NCI-H345 treated with DMSO at 0.1 percent for 48 hours (cell line): ENCODE results near the gene GAPDHS.

Experiments
- DNase-seq: peaks from one replicate; lab custom pipeline; 2025; ENCODE audit not compliant: unreplicated experiment; lab: John Stamatoyannopoulos, UW

Gene GAPDHS

DNA sequence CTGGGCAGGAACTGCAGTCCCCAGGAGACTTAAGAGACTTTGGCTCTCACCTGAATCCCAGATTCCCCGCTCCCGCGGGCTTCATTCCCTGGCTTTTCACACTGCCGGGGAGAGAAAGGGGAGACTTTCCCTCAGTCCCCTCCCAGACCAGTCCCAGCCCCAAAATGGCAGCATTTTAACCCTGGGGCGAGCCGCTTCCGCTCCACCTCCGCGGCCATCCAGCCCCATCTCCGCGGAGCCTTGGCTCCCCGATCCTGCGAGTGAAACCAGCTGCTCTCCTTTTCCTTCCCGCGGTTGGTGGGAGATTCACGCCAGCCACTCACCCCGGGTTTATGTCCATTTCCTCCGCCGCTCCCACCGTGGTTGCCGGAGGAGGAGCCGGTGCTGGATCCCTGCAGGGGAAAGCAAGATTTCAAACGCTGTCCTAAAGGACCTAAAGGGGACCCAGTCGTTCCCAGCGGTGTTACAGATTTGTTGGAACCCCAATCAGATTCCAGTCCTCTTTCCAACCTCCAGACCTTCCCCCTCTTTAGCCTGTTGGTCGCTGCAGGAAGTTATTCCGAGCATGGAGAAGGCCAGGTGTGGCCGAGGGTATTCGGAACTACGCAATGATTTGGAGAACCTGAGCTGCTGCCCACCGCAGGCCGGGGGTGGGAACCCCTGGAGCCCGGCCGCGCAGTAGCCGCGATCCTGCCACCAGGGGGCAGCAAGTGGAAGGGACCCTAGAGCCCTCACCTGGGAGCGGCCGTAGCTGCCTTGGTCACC lies 23.2 kb upstream of the GAPDHS start:
- DNase-seq, result peak; percentile 79

DNA sequence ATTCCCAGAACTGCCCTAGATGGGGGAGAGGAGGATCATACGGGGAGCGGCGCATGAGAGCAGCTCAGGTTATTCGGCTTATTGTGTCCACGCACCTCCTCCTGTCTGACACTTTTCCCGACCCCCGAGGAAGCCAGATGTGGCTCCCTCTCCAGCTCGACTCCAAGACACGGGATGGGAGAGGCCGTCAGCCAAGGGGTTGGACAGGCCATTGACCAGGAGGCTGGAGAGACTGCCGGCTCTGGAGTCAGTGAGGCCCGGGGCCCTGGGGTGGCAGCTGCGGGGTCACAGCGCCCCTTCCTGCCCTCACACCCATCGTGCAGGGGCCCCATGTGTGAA lies 22.7 kb upstream of the GAPDHS start:
- DNase-seq, result no peak

DNA sequence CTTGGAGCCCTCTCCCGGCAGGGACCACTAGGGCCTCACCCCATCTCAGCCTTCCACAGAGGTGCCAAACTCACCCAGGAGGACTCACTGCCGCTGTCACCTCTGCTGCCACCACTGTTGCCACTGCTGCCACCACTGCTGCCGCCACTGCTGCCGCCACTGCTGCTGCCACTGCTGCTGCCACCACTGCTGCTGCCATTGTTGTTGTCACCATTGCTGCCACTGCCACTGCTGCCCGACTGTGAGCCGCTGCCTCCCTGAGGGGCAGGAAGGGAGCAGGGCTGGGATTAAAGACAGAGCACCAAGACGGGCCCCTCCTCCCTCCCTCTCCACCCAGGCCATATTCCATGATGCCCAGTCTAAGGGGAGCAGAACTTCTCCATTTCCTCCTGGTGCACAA lies 21.9 kb upstream of the GAPDHS start:
- no peak for DNase-seq

DNA sequence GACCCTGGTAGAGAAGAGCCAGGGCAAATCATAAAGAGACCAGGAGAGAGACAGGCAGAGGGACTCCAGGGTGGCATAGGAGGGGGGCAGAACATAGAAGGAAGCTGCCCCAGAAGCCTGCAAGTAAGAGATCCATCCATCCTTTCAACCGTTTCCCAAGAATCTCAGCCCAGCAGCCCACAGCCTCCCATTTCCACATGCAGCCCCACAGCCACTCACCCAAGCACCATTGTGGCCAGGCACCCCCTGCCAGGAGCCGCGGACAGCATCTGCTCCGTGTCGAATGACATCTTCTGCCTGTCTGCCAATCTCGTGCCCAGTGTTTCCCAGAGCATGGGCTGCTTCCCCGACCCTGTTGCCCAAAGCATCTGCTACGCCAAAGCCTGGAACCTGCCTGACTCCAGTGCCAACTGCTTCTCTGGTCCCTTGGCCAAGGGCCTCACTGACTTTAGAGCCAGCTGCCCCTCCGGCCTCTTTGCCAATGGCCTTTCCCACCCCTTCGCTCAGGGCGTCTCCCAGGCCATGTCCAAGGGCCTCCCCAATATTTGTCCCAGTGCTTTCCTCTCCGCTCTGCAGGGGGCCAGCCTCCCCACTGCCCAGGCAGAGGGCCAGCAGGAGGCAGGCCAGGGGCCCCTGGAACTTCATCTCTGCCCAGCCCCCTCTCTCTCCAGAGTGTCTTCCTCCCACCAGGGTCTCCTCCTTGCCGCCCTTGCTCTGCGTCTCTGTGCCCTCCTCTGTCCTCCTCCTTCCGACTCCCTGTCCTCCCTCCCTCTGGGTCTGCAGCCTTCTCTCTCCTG lies 20.2 kb upstream of the GAPDHS start:
- no peak for DNase-seq

DNA sequence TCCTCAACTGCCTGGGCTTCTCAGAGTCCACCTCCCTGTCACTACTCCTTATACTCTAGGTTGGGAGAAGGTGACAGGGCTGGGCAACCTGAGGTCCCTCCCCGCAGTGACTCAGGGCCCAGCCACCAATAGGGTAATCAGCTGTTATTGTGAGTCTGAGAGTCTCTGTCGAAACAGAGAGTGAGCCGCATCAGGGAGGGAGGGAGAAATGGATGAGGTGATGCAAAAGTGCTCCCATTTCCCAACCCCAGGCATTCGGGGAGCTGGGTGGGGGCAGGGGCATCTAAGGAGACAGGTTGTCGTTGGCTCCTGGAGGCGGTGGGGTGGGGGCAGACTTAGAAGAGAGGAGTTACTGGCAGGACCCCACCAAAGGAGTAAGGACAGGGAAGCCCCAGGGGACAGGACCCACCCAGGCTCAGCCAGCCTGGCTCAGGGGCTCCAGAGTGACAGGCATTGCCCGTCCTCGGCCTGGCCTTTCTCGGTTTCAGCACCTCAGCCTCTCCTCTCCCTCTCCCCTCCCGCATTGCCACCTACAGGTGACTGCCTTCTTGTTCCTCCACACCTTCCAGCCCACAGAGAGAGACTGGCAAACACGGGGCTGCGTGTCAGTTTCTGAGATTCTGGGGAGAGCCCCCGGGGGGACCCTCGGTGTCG lies 19.5 kb upstream of the GAPDHS start, which contains the start of gene DMKN:
DMKN (minus strand) TSS at position 22 of the 654 bp plus-strand sequence. CDS start 174 bp downstream, outside the sequence.
- no peak for DNase-seq

DNA sequence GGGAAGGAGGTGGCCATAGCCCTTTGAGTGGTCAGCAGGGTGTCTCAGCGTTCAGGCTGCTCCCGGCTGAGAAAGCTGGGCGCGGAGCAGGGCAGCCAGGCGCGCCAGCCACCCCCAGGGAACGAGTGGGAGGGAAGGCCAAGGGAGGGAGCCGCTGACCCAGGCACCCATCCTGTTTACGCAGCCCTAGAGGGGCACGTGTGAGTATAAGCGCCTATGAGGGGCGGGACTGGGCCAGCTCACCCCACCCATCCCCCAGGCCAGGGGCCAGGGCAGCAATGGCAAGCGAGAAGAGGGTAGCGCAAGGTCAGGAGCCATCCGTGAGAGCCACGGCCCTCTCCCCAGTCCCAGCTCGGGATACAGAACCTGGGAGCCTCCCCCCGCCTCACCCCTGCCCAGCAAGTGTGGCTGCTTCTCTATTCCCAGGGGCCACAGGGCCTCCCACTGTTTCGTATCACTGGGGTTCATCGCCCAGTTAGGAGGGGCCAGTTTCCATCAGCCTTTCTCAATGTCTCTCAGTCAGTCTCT lies 18.9 kb upstream of the GAPDHS start:
- DNase-seq, result no peak

DNA sequence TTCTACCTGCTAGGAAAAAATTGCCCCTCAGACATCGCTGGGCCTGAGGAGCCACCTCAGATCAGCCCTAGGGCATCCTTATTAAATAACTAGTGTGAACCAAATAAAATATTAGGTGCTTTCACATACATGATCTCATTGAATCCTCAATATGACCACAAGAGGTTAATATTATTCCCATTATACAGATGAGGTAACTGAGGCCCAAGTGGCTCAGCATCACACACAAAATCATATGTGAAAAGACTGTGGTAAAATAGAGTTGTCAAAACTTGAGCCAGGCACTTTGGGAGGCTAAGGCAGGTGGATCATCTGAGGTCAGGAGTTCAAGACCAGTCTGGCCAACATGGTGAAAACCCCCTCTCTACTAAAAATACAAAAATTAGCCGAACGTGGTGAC lies 16.9 kb upstream of the GAPDHS start:
- DNase-seq, result no peak

DNA sequence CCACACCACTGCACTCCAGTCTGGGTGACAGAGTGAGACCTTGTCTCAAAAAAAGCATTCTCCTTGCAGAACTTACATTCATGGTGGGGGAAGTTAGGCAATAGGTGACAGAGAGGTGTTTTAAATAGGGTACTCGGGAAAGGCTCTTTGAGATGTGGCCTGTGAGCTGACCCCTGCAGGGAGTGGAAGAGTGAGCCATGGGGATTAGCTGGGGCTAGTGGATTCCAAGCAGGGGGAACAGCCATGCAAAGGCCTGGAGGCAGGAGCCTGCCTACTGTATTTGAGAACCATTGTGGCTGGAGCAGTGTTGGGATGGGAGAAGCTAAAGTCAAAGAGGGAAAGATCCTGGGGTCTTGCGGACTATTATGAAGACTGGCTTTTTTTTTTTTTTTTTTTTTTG lies 15.9 kb upstream of the GAPDHS start:
- DNase-seq, result no peak

DNA sequence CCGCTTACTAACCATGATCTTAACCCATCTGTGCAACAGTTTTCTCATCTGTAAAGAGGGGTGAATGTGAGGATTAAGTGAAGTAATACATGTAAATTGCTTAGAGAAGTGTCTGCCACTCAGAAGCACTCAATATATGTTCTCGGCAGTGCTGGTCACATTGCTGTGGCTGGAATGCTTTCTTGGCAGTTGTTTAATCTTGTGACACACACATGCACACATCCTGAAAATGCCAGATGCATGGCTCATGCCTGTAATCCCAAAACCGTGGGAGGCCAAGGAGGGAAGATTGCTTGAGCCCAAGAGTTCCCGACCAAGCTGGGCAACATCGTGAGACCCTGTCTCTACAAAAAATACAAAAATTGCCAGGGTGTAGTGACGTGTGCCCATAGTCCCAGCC lies 14.9 kb upstream of the GAPDHS start:
- DNase-seq, result no peak

DNA sequence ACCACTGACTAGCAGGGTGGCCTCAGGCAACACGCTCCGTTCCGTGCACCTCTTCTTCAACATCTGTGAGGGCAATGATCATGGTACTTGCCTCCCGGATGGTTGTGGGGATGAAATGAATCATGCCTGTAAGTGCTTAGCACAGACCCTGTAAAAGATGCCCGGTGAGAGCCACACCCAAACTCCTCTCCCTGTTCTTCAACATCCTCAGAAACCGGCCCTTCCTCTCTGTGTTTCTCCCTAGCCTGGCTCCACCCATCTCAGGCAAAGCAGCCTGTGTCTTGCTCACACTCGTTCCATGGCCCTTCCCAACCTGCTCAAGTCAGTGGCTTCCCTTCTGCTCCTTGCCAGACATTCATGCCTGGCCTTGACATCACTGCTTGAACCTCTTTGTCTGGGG lies 14.0 kb upstream of the GAPDHS start:
- no peak for DNase-seq

DNA sequence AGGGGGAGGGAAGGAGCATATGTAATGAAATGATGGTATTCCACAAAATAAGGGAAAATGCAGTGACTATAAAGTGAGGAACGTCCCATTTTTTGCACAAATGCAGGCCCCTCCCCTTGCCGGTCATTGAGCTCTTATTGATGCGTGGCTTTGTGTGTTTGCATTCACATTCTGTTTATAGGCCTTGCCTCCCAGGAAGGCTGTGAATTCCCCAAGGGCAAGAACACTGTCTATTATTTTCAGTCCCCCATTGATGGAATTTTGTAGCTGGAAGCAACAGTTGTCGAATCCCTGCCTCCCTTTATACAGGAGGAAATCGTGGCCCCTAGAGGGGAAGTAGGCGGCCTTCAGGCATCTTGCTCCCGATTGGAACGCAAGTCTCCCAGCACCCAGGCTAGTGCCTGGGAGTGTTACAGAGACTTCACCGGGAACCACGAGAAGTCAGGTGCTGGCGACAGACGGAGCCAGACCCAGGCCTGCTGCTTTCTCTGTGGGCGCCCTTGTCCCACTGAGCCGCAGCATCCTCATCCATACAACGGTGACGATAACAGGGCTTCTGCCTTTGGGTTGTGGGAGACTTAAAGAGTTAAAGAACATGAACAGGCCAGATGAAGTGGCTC lies 12.0 kb upstream of the GAPDHS start:
- peak; percentile 88 for DNase-seq

DNA sequence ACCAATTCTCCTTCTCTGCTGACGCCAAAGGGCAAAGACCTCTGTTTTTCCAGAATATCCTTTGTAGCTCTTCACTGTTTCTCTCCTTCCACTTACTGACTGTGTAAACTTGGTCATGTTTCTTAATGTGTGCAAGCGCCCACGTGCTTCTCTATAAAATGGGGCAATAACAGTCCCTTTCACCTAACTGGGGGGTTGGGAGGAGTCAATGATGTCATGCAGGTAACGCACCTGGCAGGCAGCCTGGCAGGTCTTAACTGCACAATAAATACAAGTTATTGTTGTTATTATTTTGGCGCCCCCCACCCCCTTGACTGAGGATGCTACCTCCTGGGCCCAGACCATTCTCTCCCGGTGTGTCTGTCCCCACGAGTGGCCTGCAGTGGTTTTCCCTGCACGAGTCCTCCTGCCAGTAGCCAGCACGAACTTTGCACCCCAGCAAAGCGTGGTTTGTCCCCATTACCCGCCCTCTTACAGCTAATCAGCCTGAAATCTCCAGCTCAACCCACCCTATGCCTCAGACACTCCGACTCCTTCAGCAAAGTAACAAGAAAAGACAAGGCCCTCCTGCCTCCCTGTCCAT lies 10.4 kb upstream of the GAPDHS start:
- DNase-seq, result no peak

DNA sequence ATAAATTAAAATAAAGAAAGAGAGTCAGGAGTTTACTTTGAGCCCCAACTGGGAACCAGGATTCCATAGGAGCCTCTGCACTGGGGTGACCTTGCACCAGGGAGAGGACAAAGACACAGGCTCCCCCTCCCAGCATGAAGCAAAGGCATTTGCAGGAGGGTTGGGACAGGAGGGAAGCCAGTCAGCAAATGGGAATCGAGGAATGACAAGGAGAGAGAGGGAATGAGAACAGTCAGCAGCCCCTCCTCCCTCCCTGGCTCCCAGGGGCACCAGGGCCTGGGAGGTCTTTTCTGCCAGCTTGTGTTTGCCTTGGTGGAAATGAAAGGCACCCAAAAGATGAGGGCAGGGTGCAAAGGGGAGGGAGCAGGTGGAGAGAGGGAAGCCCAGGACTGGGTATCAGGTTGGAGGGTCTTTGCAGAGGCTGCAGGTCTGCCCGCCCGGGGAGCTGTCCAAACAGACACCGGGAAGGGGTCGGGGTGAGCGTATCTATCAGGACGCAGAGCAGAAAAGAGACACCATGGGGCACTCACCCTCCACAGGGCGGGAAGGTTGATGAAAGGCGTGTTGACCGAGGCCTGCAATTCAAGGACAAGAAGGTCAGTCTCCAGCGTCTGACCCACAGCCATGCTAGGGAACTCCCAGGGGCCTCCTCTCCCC lies 8.9 kb upstream of the GAPDHS start:
- no peak for DNase-seq

DNA sequence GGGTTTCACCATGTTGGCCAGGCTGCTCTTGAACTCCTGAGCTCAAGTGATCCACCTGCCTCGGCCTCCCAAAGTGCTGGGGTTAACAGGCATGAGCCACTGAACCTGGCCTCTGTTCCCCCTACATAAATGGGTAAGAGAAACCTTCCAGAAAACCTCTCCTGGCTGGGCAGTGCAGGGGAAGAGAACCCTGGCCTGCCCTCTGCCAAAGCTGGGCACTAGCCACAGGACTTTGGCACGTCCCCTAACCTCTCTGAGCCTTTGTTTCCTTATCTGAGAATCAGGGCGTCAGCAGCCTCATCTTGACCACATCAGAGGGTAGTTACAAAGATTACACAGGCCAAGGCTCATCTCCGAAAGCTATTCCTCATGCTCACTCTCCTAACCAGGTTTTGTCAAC lies 7.4 kb upstream of the GAPDHS start:
- no peak for DNase-seq

DNA sequence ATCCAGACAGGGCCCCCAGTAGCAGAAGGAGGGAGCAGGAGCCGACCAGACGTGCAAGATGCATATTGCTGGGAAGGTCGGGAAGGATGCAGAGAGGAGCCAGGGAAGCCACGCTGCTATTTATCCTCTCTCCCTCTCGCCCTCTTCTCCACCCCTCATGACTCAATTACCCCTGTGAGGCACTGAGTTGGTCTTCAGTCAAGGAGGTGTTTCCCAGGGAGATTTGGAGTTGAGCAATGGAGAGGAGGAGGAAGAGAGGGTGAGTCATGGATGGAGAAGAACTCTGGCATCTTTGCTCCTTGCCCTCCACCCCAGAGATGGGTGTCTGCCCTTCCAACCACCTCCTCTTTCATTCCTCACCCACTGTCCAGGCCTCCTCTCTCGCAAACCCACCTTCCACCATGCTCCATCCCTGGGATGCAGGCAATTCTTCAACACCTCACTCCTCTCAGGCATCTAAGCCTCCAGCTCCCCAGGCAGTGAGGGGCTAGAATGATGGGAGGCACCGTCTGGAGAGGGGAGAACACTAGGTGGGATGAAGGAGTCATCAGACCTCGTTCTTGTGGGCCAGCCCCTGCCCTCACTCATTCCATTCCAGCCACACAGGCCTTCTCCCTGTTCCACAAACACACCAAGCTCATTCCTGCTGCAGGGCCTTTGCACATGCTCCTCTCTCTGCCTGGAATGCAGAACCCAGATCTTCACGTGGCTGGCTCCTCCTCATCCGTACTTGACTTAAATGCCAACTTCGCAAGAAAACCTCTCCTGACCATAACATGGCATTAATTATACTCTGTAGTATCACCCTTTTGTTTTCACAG lies 4.8 kb upstream of the GAPDHS start, which contains the start of gene SBSN:
SBSN (minus strand) TSS at position 94 of the 821 bp plus-strand sequence; CDS start at position 64, 30 bp downstream.
- DNase-seq, result no peak

DNA sequence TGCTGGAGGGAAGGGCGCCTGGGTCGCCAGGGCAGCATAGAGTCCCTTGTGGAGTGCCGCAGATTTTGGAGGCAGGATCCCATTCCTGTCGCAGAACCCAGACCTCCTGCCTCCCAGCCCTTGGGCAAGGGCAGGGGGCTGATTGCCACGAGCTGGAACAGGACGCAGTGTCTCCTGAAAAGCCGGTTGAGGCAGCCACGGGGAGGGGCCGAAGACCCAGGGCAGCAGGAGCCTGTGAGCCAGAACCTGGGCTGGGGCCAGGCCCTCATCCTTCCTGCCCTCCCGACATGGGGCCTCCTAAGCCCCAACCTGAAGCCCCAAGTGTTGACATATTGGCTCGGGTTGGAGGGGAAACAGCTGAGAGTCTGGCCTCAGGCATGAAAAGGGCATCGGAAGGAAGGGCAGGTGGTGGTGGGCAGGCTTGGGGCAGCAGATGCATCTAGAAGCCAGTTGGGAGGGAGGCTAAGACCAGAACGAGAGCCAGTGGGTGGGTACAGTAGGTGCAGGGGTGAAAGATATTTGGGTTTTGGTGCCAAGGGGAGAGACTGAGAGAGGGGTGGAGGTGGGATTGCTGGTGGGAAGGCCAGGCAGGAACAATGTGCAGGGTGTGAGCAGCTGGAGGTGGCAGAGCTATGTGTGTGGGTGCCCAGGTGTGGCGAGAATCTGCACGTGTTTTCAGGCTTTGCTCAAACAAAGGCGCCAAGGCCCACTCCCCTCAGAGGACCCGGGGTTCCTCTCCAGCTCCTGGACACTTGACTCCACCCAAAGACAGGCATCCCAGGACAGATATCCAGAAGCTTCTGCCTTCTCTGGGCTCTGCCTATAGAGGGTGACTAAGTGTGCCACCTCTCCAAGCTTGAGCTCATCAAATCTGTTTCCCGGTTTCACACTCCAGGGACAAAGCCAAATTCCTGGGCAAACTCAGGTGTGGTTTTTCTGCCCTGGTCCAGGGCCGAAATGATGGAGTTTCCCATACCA lies 3.7 kb upstream of the GAPDHS start:
- DNase-seq, result no peak

DNA sequence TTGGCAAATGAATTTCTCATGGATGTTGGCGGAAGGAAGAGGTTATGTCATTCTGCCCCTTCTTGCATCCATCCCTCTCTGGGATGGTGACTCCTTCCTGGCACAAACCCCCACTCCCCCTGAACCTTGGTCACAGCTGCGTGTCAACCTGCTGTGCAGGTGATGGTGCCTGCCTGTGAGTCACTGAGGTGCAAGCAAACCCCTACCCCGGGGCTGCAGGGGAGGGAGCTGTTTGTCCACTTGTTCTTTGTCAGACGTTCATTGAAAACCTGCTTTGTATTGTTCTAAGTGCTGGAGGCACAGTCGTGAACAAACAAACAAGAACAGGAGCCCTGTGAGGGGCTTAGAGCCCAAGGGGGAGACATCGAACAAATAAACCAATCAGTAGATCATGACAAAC lies 2.0 kb upstream of the GAPDHS start:
- peak; percentile 97 for DNase-seq

DNA sequence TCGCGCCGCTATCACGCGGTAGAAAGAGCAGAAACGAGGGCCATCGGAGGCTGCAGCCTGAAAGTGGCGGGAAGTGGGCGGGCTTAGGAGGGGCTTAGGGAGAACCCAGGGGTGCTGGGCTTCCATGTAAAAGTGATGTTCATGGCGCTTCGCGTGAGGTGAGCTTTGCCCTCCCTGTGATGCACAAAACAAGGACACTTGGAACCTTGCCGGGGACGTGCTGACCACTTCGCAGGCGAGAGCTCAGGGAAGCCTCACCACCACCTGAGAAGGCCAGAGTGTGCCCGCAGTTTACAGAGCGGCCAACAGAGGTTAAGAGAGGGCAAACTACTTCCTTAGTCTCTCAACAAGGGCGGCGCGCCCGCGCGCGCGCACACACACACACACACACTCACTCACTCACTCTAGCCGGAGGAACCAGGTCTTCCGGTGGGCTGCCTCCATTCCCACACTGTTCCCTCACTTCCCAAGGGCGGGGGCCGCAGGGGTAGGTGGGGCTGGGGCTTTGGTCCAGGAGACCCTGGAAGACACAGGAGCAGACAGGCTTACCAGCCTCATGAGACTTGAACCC lies 651 bp downstream of the GAPDHS start:
- DNase-seq, result no peak
